ENCODE results near the gene SPG11. TPM values are rescaled to one million over a fixed set of nuclear protein-coding genes. Genes with fewer than 3 reads are reported as not detected.

Gene SPG11
- total and polyA plus RNA-seq, 7 donors = 12.9 to 88.1 (median 56.7) TPM

- Histone ChIP-seq H3K9me3 (no peaks in the 10 kb centered on the region), H3K4me3 (no peak overlapping the region), H3K27me3 (no peaks in the 10 kb centered on the region), H3K27ac (no peak overlapping the region), H3K36me3 (peaks cover 13 to 100% (median 50%) of the 10 kb centered on the region in 4 donors), H3K4me1 (no peaks in the 10 kb centered on the region)
- no peak for TF ChIP-seq POLR2A (IDR thresholded peaks at IDR 0.05)
- peak in 1 of 4 experiments; percentile 16 for TF ChIP-seq CTCF (IDR thresholded peaks at IDR 0.05)
- DNase-seq = no peak
- 88 to 92% methylated on average over 7 of the region's 7 CpGs for WGBS, 2 donors
- intact Hi-C loops (cut with DNase I) = no loop called here
These were observed 70.3 kb downstream of the SPG11 start for GRCh38 chr15:44593042-44593736.

DNA sequence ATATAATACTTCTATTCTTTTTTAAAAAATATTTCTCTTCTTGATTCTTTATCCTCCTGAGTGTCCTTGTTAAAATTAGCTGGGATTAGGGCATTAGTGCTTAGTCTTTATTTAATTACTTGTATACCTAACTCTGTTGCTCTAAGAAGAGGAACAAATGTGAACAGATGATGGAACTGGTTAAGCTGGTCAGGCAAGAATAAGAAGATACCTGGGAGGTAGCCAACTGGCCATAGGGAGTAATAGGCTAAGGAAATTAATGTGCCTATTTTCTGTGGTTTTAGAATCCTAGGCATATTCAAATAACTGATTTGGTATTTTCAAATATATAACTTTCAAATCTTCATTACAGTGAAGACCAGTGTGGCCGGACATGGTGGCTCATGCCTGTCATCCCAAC lies 72.1 kb downstream of the SPG11 start:
- no peaks in the 10 kb centered on the region for H3K9me3 ChIP-seq
- H3K4me3 ChIP-seq = no peak overlapping the region
- no peak overlapping the region for H3K27ac ChIP-seq
- no peaks in the 10 kb centered on the region for H3K27me3 ChIP-seq
- intact Hi-C loops (cut with DNase I) = no loop called here
- TF ChIP-seq POLR2A (IDR thresholded peaks at IDR 0.05) = no peak
- no peak for TF ChIP-seq POLR2AphosphoS5 (IDR thresholded peaks at IDR 0.05)
- TF ChIP-seq CTCF (IDR thresholded peaks at IDR 0.05) = no peak
- no peak for DNase-seq
- no peaks in the 10 kb centered on the region for H3K4me1 ChIP-seq
- 96 to 98% methylated on average over 1 of the region's 1 CpG for WGBS, 2 donors
- peaks cover 13 to 97% (median 47%) of the 10 kb centered on the region in 4 donors for H3K36me3 ChIP-seq

DNA sequence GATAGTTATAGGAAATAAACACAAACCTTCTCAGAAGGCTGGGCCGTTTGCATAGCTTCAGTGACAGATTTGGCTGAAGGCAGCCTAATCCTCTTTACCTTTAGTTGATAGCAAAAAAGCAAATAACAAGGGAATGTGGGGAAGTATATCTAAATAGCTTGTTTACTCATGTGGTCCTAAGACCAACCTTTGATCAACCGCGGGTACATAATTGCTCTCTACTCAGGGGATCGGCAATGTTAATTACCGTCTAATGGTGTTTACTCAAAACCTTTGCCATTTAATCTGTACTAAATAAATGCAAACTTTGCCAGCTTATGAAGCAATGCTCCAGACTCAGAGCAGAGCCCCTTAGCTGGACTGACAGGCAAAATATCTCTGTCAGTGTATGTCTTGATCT lies 74.9 kb downstream of the SPG11 start:
- TF ChIP-seq CTCF (IDR thresholded peaks at IDR 0.05) = no peak
- no peak for TF ChIP-seq POLR2AphosphoS5 (IDR thresholded peaks at IDR 0.05)
- TF ChIP-seq EP300 (IDR thresholded peaks at IDR 0.05) = no peak
- no peak for TF ChIP-seq POLR2A (IDR thresholded peaks at IDR 0.05)
- intact Hi-C loops (cut with DNase I) = no loop called here
- Histone ChIP-seq H3K27ac (no peak overlapping the region), H3K4me1 (no peaks in the 10 kb centered on the region), H3K27me3 (no peaks in the 10 kb centered on the region), H3K4me3 (no peak overlapping the region), H3K9me3 (no peaks in the 10 kb centered on the region), H3K36me3 (peaks cover 0 to 96% (median 43%) of the 10 kb centered on the region in 4 donors)
- WGBS, 2 donors = 16 to 69% methylated on average over 5 of the region's 5 CpGs
- no peak for DNase-seq

DNA sequence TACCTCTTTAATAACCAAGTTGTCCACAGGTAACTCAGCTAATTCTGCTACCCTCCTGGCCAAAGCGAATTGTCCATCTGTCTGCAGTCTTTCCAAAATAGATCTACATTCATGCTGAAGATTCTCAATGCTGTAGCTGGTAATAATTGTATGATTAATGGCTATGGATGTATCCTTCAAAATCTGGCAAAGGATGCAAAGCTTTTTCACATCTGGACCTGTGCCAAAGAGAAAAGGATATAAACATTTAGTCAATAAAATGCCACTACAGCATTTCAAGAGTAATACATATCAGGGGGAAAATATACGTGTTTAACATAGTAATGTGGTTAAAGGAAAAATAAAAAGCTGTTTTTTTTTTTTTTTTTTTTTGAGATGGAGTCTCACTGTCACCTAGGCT lies 77.8 kb downstream of the SPG11 start:
- no peak overlapping the region for H3K27ac ChIP-seq
- no peaks in the 10 kb centered on the region for H3K4me1 ChIP-seq
- no peak overlapping the region for H3K4me3 ChIP-seq
- no peaks in the 10 kb centered on the region for H3K9me3 ChIP-seq
- 90 to 92% methylated on average over 2 of the region's 2 CpGs for WGBS, 2 donors
- intact Hi-C loops (cut with DNase I) = no loop called here
- no peak for TF ChIP-seq EP300 (IDR thresholded peaks at IDR 0.05)
- no peak for TF ChIP-seq POLR2AphosphoS5 (IDR thresholded peaks at IDR 0.05)
- TF ChIP-seq POLR2A (IDR thresholded peaks at IDR 0.05) = no peak
- TF ChIP-seq CTCF (IDR thresholded peaks at IDR 0.05) = no peak
- DNase-seq = no peak
- H3K27me3 ChIP-seq = no peaks in the 10 kb centered on the region
- H3K36me3 ChIP-seq = peaks cover 0 to 94% (median 29%) of the 10 kb centered on the region in 4 donors
